Mesodermal cell (in vitro differentiated cells): ENCODE measurements around the gene DHX40.
A peak's percentile ranks its signal among the peaks of the same experiment; 100 is the strongest.

ENCODE experiments used
- H3K27ac ChIP-seq: 2 replicates; pipeline ENCODE4 v1.7.0; 2013; ENCODE audit warnings: mild to moderate bottlenecking, low read depth, low read length, moderate library complexity; ENCODE audit not compliant: severe bottlenecking
- H3K36me3 ChIP-seq: 2 replicates; pipeline ENCODE4 v1.7.1; 2013; ENCODE audit warnings: mild to moderate bottlenecking, low read length, moderate library complexity; ENCODE audit not compliant: control insufficient read depth, insufficient read depth
- H3K4me1 ChIP-seq: one replicate; pipeline ENCODE4 v1.7.1; 2013; ENCODE audit warnings: mild to moderate bottlenecking, low read length; ENCODE audit not compliant: insufficient read depth, control insufficient read depth, poor library complexity, severe bottlenecking
- H3K4me3 ChIP-seq: 2 replicates; pipeline ENCODE4 v1.7.0; 2013; ENCODE audit warnings: low read length, control low read depth, mild to moderate bottlenecking; ENCODE audit not compliant: insufficient read depth, poor library complexity, severe bottlenecking; ENCODE audit errors: extremely low read depth
- H3K9me3 ChIP-seq: 2 replicates; pipeline ENCODE4 v1.7.1; 2013; ENCODE audit warnings: mild to moderate bottlenecking, low read length, moderate library complexity; ENCODE audit not compliant: control insufficient read depth
- WGBS, 2 experiments: methylation state at CpG; one replicate each; pipeline ENCODE4 v1.1.5; 2013; ENCODE audit warnings: missing lambda C conversion rate in 2 of 2; ENCODE audit not compliant: insufficient coverage in 2 of 2; 5-methylcytosine and 5-hydroxymethylcytosine counted together

Gene DHX40

GRCh38 chr17:59617156-59617732 lies 51.8 kb downstream of the DHX40 start:
- no peak overlapping the region for H3K4me3 ChIP-seq
- 100% methylated on average over 1 of the region's 1 CpG; no CpG with 5 or more reads in 1 of the 2 experiments for WGBS, 2 experiments
- no peaks in the 10 kb centered on the region for H3K9me3 ChIP-seq
- no peak overlapping the region for H3K27ac ChIP-seq
- peaks cover 6% of the 10 kb centered on the region for H3K36me3 ChIP-seq
- no peaks in the 10 kb centered on the region for H3K4me1 ChIP-seq

- 0 to 2% methylated on average over 8 to 10 of the region's 11 CpGs for WGBS, 2 experiments
- H3K27ac ChIP-seq: peak overlapping the region; percentile 100
- no peaks in the 10 kb centered on the region for H3K9me3 ChIP-seq
- H3K4me3 ChIP-seq: peak overlapping the region; percentile 100
- peaks cover 15% of the 10 kb centered on the region for H3K36me3 ChIP-seq
- H3K4me1 ChIP-seq: no peaks in the 10 kb centered on the region
These were observed 53.6 kb downstream of the DHX40 start for GRCh38 chr17:59619035-59619297.

- peak within 1 kb of the TSS; percentile 100 for H3K27ac ChIP-seq
- WGBS, 2 experiments: 0 to 1% methylated on average over 38 to 45 of the region's 65 CpGs
- no peaks in the 10 kb centered on the region for H3K9me3 ChIP-seq
- H3K4me3 ChIP-seq: peak within 1 kb of the TSS; percentile 100
- peaks cover 20% of the 10 kb centered on the region for H3K36me3 ChIP-seq
- no peaks in the 10 kb centered on the region for H3K4me1 ChIP-seq
These were observed 54.1 kb downstream of the DHX40 start, which contains the start of gene CLTC for GRCh38 chr17:59619298-59620063. Gene CLTC, plus strand, starts transcription at chr17:59619895. Its CDS starts 237 bp downstream, at chr17:59620132.

- peak overlapping the region; percentile 100 for H3K27ac ChIP-seq
- H3K4me1 ChIP-seq: no peaks in the 10 kb centered on the region
- whole genome bisulfite sequencing, 2 experiments: 0% methylated on average over 8 of the region's 13 CpGs; no CpG with 5 or more reads in 1 of the 2 experiments
- peaks cover 25% of the 10 kb centered on the region for H3K36me3 ChIP-seq
- H3K4me3 ChIP-seq: peak overlapping the region; percentile 100
- no peaks in the 10 kb centered on the region for H3K9me3 ChIP-seq
These were observed 54.6 kb downstream of the DHX40 start for GRCh38 chr17:59620064-59620359.

GRCh38 chr17:59620518-59621259 lies 55.3 kb downstream of the DHX40 start:
- no peaks in the 10 kb centered on the region for H3K4me1 ChIP-seq
- no peaks in the 10 kb centered on the region for H3K9me3 ChIP-seq
- peak overlapping the region; percentile 100 for H3K4me3 ChIP-seq
- H3K27ac ChIP-seq: peak overlapping the region; percentile 47
- H3K36me3 ChIP-seq: peaks cover 32% of the 10 kb centered on the region
- WGBS, 2 experiments: 0 to 4% methylated on average over 2 to 4 of the region's 14 CpGs

- H3K9me3 ChIP-seq: no peaks in the 10 kb centered on the region
- peak overlapping the region; percentile 28 for H3K4me3 ChIP-seq
- no peak overlapping the region for H3K27ac ChIP-seq
- whole genome bisulfite sequencing, 2 experiments: no CpG with 5 or more reads among the region's 4 CpGs
- H3K4me1 ChIP-seq: no peaks in the 10 kb centered on the region
- H3K36me3 ChIP-seq: peaks cover 37% of the 10 kb centered on the region
These were observed 56.4 kb downstream of the DHX40 start for GRCh38 chr17:59621771-59622170.

- H3K4me1 ChIP-seq: no peaks in the 10 kb centered on the region
- no peaks in the 10 kb centered on the region for H3K9me3 ChIP-seq
- H3K27ac ChIP-seq: no peak overlapping the region
- peaks cover 48% of the 10 kb centered on the region for H3K36me3 ChIP-seq
- H3K4me3 ChIP-seq: no peak overlapping the region
- WGBS, 2 experiments: 88% methylated on average over 1 of the region's 2 CpGs; no CpG with 5 or more reads in 1 of the 2 experiments
These were observed 57.7 kb downstream of the DHX40 start for GRCh38 chr17:59623151-59623550.

GRCh38 chr17:59626756-59627155 lies 61.3 kb downstream of the DHX40 start:
- Histone ChIP-seq H3K4me1 (no peaks in the 10 kb centered on the region), H3K4me3 (no peak overlapping the region), H3K36me3 (peaks cover 74% of the 10 kb centered on the region), H3K9me3 (no peaks in the 10 kb centered on the region), H3K27ac (no peak overlapping the region)
- WGBS, 2 experiments: 69 to 100% methylated on average over 5 of the region's 5 CpGs

- H3K27ac ChIP-seq: no peak overlapping the region
- H3K36me3 ChIP-seq: peaks cover 70% of the 10 kb centered on the region
- WGBS, 2 experiments: no CpG with 5 or more reads among the region's 3 CpGs
These were observed 61.9 kb downstream of the DHX40 start for GRCh38 chr17:59627274-59627673.

GRCh38 chr17:59627770-59628171 lies 62.4 kb downstream of the DHX40 start:
- H3K36me3 ChIP-seq: peaks cover 66% of the 10 kb centered on the region
- H3K4me1 ChIP-seq: no peaks in the 10 kb centered on the region
- no peak overlapping the region for H3K27ac ChIP-seq
- H3K9me3 ChIP-seq: no peaks in the 10 kb centered on the region
- no peak overlapping the region for H3K4me3 ChIP-seq
- 100% methylated on average over 1 of the region's 2 CpGs for WGBS, 2 experiments

More at GRCh38 chr17:59627274-59627673, 61.9 kb downstream of the DHX40 start:
- Histone ChIP-seq H3K9me3 (no peaks in the 10 kb centered on the region), H3K4me3 (no peak overlapping the region), H3K4me1 (no peaks in the 10 kb centered on the region)
